Gastrocnemius medialis (tissue), 4 donors: ENCODE measurements around the gene NKTR.

Experiments
- CTCF ChIP-seq, 5 experiments: fragments of 450-650 bp in 3 of 5; fragments of 200-600 bp in 2 of 5; sonication (generic) in 2 of 5; IDR thresholded peaks in 4 of 5; conservative IDR thresholded peaks in 1 of 5; 1 replicate in 4 of 5; 2 replicates in 1 of 5; pipeline ENCODE4 v1.5.1; 2016 to 2019; ENCODE audit warnings: antibody characterized with exemption in 5 of 5, mild to moderate bottlenecking in 3 of 5, moderate library complexity in 3 of 5
- POLR2A ChIP-seq, 2 donors: fragments of 450-650 bp; IDR thresholded peaks; one replicate each; pipeline ENCODE4 v1.6.1; 2017; ENCODE audit warnings: antibody characterized with exemption in 2 of 2, mild to moderate bottlenecking in 2 of 2, moderate library complexity in 2 of 2

- TF ChIP-seq CTCF (IDR thresholded peaks at IDR 0.05 in 4 of 5, conservative IDR thresholded peaks at IDR 0.05 in 1 of 5) (no peak), POLR2A (IDR thresholded peaks at IDR 0.05) (no peak)
Observed at GRCh38 chr3:42647821-42648459, 47.5 kb downstream of the NKTR start.
